Hematopoietic multipotent progenitor cell treated with erythropoietin and hydrocortisone succinate and interleukin-3 and kit ligand, for 6 days (in vitro differentiated cells): ENCODE measurements around the gene DOCK2.
A peak's percentile ranks its signal among the peaks of the same experiment; 100 is the strongest.

Source experiments
- DNase-seq: peaks from one replicate; pipeline ENCODE4 v3.0.0-alpha.2; 2015

The DOCK2 gene

GRCh38 chr5:169695025-169695625 is 58.0 kb downstream of the DOCK2 start:
- DNase-seq: no peak

- no peak for DNase-seq
Observed at GRCh38 chr5:169695919-169696490, 58.9 kb downstream of the DOCK2 start.

- DNase-seq: no peak
Observed at GRCh38 chr5:169696621-169697510, 59.8 kb downstream of the DOCK2 start.

GRCh38 chr5:169697511-169697890 is 60.4 kb downstream of the DOCK2 start:
- no peak for DNase-seq

GRCh38 chr5:169697976-169698375 is 60.9 kb downstream of the DOCK2 start:
- DNase-seq: no peak

- DNase-seq: no peak
Observed at GRCh38 chr5:169700611-169701010, 63.5 kb downstream of the DOCK2 start.

- DNase-seq: peak; percentile 53
Observed at GRCh38 chr5:169701910-169702451, 64.9 kb downstream of the DOCK2 start.

GRCh38 chr5:169702693-169703481 is 65.8 kb downstream of the DOCK2 start:
- DNase-seq: no peak

- no peak for DNase-seq
Observed at GRCh38 chr5:169703813-169704212, 66.7 kb downstream of the DOCK2 start.

GRCh38 chr5:169705322-169705721 is 68.2 kb downstream of the DOCK2 start:
- DNase-seq: no peak

GRCh38 chr5:169706071-169706470 is 69.0 kb downstream of the DOCK2 start:
- DNase-seq: no peak

GRCh38 chr5:169706758-169707450 is 69.8 kb downstream of the DOCK2 start:
- no peak for DNase-seq

- DNase-seq: no peak
Observed at GRCh38 chr5:169707686-169708085, 70.6 kb downstream of the DOCK2 start.

GRCh38 chr5:169710675-169711074 is 73.6 kb downstream of the DOCK2 start:
- DNase-seq: no peak

- no peak for DNase-seq
Observed at GRCh38 chr5:169711551-169712225, 74.6 kb downstream of the DOCK2 start.

- DNase-seq: no peak
Observed at GRCh38 chr5:169712428-169712827, 75.4 kb downstream of the DOCK2 start.

GRCh38 chr5:169716287-169716686 is 79.2 kb downstream of the DOCK2 start:
- DNase-seq: no peak

GRCh38 chr5:169717288-169717687 is 80.2 kb downstream of the DOCK2 start:
- DNase-seq: no peak

- no peak for DNase-seq
Observed at GRCh38 chr5:169719360-169720314, 82.6 kb downstream of the DOCK2 start.

- no peak for DNase-seq
Observed at GRCh38 chr5:169721771-169722170, 84.7 kb downstream of the DOCK2 start.
